Fibroblast of lung (primary cell): Measurements from ENCODE around the gene MAEA.

Source experiments
- CTCF ChIP-seq, 2 donors: IDR thresholded peaks in 1 of 2; conservative IDR thresholded peaks in 1 of 2; 1 replicate in 1 of 2; 2 replicates in 1 of 2; pipeline ENCODE4 v1.5.1; 2011 to 2012; ENCODE audit warnings: low read length in 2 of 2, control low read depth in 1 of 2, inconsistent platforms in 1 of 2, low read depth in 1 of 2, mild to moderate bottlenecking in 1 of 2
- EZH2 ChIP-seq: IDR thresholded peaks from 2 replicates; pipeline ENCODE4 v1.5.1; 2012; ENCODE audit warnings: low read length, control low read depth, mild to moderate bottlenecking; ENCODE audit errors: missing control alignments

GRCh38 chr4:1295405-1296055 lies 5.8 kb downstream of the MAEA start:
- TF ChIP-seq EZH2 (no peak), CTCF (conservative IDR thresholded peaks at IDR 0.05 in 1 of 2, IDR thresholded peaks at IDR 0.05 in 1 of 2; ENCODE audit: low read depth in 1 of 2, low read length in 2 of 2) (no peak)
